ENCODE measurements around the gene MROH7.

DNA sequence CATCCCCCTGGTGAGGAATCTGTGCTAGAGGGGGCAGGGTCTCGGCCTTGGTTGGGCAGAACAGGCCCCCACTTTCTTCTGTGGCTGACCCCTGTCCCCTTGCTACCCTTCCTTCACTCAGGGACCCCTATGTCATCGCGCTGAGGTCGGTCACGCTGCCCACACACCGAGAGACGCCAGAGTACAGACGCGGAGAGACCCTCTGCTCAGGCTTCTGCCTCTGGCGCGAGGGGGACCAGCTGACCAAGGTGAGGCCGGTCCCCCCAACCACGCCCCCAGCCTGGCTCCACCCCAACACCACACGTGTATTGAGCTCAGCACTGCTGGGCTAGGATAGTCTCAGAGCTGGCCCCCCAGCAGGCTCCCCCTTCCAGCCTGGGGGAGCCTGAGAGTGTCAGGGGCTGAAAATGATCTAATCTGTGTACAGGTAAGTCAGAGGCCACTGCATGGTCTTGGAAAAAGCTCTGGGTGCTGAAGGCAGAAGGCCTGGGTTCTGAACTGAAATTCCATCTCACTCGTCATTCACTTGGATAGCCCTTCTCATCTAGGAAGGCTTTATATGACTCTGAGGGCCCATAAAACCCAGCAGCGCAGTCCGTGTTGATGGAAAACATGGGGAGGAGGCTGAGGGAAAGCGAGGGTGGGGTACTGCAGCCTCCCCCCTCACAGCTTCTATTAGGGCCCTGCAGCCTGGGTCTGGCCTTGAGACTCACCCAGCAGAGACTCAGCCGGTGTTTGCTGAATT is 33.6 kb upstream of the MROH7 start:
- TF ChIP-seq, protein P1, sequence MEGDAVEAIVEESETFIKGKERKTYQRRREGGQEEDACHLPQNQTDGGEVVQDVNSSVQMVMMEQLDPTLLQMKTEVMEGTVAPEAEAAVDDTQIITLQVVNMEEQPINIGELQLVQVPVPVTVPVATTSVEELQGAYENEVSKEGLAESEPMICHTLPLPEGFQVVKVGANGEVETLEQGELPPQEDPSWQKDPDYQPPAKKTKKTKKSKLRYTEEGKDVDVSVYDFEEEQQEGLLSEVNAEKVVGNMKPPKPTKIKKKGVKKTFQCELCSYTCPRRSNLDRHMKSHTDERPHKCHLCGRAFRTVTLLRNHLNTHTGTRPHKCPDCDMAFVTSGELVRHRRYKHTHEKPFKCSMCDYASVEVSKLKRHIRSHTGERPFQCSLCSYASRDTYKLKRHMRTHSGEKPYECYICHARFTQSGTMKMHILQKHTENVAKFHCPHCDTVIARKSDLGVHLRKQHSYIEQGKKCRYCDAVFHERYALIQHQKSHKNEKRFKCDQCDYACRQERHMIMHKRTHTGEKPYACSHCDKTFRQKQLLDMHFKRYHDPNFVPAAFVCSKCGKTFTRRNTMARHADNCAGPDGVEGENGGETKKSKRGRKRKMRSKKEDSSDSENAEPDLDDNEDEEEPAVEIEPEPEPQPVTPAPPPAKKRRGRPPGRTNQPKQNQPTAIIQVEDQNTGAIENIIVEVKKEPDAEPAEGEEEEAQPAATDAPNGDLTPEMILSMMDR (IDR thresholded peaks at IDR 0.05 in 4 of 5, conservative IDR thresholded peaks at IDR 0.05 in 1 of 5): no peak
- TF ChIP-seq POLR2A (IDR thresholded peaks at IDR 0.05): no peak

Measured in gastrocnemius medialis (tissue), 4 donors.